ENCODE data around the gene COX4I1. TPM values are rescaled to one million over a fixed set of nuclear protein-coding genes. Genes with fewer than 3 reads are reported as not detected.

The COX4I1 gene
- polyA plus RNA-seq, 1 donor: 427 TPM

DNA sequence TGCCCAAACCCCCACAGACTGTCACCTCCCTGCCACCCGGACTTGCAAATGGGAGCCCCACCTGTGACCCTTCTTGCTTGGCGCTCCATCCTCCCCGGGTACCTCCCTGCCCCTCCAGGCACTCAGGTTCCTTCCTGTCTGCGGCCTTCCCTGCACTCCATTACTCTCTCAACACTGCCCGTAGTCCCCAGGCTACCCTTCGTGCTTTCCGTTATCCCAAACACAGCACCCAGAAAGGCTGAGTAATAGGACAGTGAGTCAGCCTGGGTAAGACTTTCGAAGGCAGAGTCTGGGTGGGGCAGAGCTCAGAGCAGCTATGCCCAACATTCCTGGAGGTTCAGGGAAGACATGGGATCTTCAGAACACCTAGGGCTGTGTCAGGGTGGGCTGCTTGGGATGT lies 32.0 kb upstream of the COX4I1 start:
- DNase-seq (ENCODE audit: low read depth): no peak

DNA sequence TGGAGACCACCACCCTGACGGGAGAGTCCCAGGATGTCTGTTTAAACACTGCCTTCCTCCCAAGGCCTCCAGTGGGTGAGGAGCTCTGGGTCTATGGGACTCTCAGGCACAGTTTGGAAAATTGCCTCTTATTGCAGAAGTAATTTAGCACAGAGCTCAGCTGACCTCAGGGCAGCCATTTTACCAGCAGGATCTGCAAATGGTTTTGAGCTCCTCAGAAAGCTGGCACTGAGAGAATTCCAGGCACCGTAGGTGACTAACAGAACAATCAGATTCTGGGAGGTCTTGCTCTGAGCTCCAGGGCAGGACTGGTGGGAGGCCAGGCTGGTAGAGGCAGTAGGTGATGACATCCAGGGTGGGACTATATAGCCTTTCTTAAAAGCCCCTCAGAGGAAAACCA lies 31.3 kb upstream of the COX4I1 start:
- DNase-seq (ENCODE audit: low read depth): no peak

DNA sequence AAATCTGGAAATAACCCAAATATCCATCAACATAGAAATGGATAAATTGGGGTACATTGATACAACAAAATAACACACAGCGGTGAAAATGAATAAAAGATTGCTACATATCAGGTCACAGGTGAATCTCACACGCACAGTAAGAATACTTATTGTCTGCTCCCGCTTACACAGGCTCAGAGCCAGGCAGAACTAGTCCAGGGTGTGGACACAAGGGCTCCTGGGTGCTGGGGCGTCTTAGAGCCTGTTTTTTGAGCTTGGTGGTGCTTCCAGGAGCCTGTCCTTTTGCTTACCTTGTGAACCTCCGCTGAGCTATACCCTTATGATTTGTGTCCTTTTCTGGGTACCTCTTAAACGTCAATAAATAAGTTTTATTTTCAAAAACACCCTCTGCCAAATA lies 28.8 kb upstream of the COX4I1 start:
- DNase-seq (ENCODE audit: low read depth): no peak

DNA sequence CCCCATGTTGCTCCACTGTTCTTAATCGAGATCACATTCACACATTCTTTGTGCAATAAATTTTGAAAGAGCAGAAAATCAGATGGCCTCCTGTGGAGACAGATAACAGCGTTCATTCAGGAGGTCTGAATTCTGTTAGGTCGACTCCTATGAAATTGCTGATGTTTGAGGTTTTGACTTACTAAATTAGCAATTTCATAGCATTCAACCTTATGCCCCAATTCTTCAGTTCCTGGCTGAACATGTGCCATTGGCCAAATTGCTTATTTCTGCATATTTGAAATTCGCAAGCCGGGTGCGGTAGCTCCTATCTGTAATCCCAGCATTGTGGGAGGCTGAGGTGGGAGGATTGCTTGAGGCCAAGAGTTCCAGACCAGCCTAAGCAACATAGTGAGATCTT lies 26.5 kb upstream of the COX4I1 start:
- DNase-seq (ENCODE audit: low read depth): no peak

GRCh38 chr16:85774136-85774535 lies 25.4 kb upstream of the COX4I1 start:
- no peak for DNase-seq (ENCODE audit: low read depth)

DNA sequence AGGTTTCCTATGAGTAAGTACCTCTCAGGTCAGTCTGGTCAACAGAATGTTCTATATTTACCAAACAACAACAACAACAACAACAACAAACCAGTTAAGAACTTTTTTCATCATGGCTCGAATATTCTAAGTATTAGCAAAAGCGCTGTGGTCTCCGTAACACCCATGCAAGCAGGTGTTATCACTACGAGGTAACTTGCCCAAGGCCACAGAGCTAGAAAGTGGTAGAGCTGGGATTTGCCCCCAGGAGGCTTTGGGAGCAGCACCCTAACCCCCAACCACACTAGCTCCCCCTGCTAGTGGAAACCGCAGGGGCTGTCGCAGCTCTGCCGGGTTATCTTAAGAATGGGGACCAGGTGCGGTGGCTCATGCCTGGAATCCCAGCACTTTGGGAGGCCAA lies 24.7 kb upstream of the COX4I1 start:
- no peak for DNase-seq (ENCODE audit: low read depth)

- no peak for DNase-seq (ENCODE audit: low read depth)
These were observed 21.7 kb upstream of the COX4I1 start for GRCh38 chr16:85777583-85778310.

GRCh38 chr16:85778873-85779272 lies 20.6 kb upstream of the COX4I1 start:
- no peak for DNase-seq (ENCODE audit: low read depth)

- no peak for DNase-seq (ENCODE audit: low read depth)
These were observed 19.2 kb upstream of the COX4I1 start for GRCh38 chr16:85780281-85780680.

- DNase-seq (ENCODE audit: low read depth): no peak
These were observed 18.3 kb upstream of the COX4I1 start for GRCh38 chr16:85781156-85781555.

- DNase-seq (ENCODE audit: low read depth): no peak
These were observed 17.7 kb upstream of the COX4I1 start for GRCh38 chr16:85781695-85782370.

DNA sequence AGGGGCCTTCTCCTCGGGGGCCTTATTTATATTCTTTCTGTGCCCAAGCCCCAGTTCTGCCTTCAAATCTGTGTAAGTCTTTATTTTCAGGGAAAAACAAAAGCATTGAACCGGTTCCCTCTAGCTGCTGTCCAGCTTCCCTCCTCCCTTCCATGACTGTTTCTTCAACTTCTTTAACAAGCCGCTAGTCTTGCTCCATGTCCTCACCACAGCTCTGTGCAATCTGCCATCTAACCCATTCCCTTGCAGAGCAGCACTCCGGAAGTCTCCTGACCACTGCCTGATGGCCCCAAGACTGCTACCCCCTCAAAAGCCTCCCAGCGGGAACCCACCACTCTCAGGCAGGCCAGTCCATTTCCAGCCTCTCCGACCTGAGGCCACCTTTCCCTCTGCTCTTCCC lies 17.0 kb upstream of the COX4I1 start:
- DNase-seq (ENCODE audit: low read depth): no peak

- DNase-seq (ENCODE audit: low read depth): no peak
These were observed 16.1 kb upstream of the COX4I1 start for GRCh38 chr16:85783441-85783840.

DNA sequence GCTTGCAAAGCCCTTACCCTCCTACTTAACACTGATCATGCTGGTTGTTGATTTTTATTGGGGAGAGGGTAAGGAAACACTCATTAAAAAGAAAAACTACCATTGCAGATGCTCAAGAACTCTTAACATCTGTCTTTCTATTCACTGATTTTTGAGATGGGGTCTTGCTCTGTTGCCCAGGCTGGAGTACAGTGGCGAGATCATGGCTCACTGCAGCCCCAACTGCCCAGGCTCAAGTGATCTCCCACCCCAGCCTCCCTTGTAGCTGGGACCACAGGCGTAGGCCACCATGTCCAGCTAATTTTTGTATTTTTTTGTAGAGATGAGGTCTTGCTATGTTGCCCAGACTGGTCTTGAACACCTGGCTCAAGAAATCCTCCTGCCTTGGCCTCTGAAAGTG lies 14.7 kb upstream of the COX4I1 start:
- DNase-seq (ENCODE audit: low read depth): no peak

GRCh38 chr16:85785927-85786326 lies 13.6 kb upstream of the COX4I1 start:
- DNase-seq (ENCODE audit: low read depth): no peak

DNA sequence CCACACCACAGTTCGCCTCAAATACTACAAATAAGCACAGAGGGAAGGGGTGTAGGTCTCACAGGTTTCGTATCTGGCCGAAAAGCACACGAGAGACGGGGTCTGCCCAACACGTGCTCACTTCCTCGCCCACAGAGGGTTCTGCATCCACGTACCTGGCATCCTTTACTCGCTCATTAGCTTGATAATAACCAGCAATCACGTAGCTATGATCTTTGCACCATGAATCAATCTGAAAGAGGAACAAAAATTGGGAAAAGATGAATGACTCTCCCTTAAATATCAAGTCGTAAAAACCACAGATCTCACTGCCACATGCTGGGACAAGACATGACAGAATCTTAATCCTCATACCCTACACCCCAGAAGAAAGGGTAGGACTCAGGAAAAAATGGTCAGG lies 10.7 kb upstream of the COX4I1 start:
- DNase-seq (ENCODE audit: low read depth): no peak

- no peak for DNase-seq (ENCODE audit: low read depth)
These were observed 9.7 kb upstream of the COX4I1 start for GRCh38 chr16:85789773-85790172.

DNA sequence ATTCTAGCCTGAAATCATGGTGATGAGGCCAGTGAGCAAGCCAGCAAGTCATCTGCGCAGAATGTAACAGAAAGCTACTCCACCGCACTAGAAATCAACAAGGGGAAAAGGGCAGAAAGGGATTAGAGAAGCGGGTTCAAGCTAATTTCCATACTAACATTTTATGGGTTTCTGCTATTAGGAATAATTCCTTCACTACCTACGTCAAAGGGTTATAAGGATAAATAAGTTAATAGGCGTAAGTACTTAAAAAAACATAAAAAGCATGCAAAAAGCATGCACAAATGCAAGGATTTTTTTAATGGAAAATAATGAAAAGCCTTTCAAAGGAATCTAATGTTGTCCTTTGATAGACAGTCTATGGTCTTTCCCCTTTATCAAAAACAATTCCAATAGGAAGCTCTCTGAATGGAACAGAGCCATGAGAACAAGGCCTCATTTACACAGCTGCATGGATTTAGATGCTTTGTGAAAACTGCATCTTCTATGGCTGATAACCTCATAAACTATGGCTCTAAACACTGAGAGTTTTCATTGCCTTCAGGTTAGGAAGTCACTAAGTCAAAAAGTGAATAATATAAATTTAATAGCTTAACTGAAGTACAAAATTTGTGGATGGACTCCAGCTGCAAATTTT lies 5.7 kb upstream of the COX4I1 start:
- DNase-seq (ENCODE audit: low read depth): no peak

DNA sequence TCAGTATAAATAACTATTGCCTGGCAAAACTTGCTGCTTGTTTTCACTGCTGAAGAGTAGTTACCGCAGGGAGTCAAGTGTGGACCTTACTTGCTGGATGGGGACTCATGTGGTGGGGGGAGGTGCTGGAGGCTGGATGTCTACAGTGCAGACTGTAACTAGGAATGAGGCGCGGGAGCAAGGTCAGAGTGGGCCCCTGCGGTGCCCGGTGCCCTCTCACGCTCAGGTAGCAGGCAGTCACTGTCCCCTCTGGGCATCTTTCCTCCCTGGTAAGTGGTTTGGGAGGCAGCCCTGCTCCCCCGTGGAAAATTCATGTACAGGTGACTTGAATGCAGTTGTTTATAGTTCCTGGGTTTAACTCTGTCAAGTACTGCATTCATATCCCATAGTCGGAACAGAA lies 4.8 kb upstream of the COX4I1 start:
- no peak for DNase-seq (ENCODE audit: low read depth)

GRCh38 chr16:85796152-85796551 lies 3.3 kb upstream of the COX4I1 start:
- no peak for DNase-seq (ENCODE audit: low read depth)

DNA sequence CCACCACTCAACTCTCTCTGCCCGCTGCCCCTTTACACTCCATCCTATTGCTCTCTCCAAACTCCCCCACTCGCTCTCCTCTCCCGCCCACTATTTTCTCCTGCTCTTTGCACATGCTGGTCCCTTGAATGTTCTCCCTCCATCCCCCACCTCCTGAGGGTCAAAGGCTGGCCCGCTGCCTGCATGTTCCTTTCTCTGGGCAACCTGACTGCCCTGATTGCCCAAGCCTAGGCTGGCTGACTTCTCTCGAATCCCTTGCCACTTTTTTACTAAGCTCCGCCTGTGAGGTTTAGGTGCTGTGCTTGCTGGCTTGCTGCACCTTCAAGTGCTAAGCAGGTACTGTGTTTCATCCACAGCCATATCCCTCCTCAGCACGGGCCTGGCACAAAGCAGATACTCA lies 2.9 kb upstream of the COX4I1 start:
- no peak for DNase-seq (ENCODE audit: low read depth)

DNA sequence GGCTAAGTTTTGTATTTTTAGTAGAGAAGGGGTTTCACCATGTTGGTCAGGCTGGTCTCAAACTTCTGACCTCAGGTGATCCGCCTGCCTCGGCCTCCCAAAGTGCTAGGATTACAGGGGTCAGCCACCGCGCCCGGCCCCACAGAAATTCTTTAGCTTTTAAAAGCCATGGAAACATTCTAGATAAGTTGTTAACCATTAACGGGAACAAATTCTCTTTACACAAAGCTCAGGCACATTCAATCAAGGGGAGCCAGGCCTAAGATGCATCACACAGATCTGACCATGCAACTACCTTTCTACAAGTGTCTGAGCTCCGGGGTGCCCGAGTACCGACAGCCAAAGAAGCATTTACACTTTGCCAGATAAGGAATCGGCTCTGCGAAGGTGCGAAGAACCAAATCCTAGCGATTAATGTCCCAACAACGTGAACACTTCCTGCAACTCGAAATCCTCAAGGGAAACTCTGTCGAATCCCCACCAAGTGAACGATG lies 1.2 kb upstream of the COX4I1 start:
- no peak for DNase-seq (ENCODE audit: low read depth)

- no peak for DNase-seq (ENCODE audit: low read depth)
These were observed 496 bp upstream of the COX4I1 start for GRCh38 chr16:85798901-85799496.
